Measurements from ENCODE around the gene ZBTB1. TPM values are rescaled to one million over a fixed set of nuclear protein-coding genes. Genes with fewer than 3 reads are reported as not detected.

ZBTB1 gene
- total and polyA plus RNA-seq, 10 donors = 25.4 to 84.2 (median 57.5) TPM

DNA sequence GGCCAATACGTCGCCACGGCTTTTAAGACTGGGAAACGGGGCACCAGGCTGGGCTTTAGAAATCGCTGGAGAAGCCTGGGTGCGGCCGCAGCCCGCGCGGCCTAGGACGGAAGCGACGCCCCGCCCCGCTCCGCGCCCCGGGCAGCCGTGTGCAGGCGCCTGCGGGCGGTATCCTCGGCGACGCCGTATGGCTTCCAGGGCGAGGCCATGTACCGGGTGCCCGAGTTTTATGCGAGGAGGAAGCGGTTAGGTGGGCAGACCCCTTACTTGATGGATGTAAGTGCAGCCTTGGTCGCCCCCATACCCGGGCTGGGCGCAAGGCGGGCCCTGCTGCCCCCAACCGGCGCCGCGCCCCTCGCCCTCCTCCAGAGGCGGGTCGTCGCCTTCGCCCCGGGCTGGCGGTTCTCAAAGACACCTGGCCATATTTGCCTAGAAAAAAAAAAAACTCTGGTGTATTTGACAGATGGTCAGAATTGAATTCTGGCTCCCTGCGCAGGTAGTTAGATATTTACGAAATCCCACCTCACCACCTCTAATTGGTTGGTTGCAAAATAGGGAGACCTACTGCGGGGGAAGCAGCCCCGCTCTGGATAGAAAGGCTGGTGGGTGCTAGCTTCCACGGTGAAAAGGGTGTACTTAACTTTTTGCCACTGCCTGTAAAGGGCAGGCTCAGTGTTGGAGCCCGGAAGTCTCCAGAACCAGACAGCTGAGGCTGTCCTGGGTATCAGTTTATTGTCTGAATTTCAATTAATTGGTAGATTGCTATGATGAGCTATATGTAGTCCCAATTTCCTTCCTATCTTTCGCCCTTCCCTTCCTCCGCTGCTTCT lies 45.4 kb downstream of the ZBTB1 start, which contains the start of gene PPP1R36:
PPP1R36 (plus strand) TSS at position 171 of the 830 bp plus-strand sequence; CDS start at position 208, 37 bp downstream.
- DNase-seq = peak; percentile 87
- Histone ChIP-seq H3K9me3 (no peaks in the 10 kb centered on the region), H3K4me3 (peak within 1 kb of the TSS; percentile 27 to 66 (median 32)), H3K27me3 (replicated peaks in 1 of 7) (peaks cover 0 to 39% (median 11%) of the 10 kb centered on the region in 7 donors), H3K27ac (no peak within 1 kb of the TSS), H3K4me1 (peaks cover 10 to 19% (median 17%) of the 10 kb centered on the region in 6 donors), H3K36me3 (no peaks in the 10 kb centered on the region)
- intact Hi-C loops (cut with DNase I; ENCODE audit: low total_unique reads) = loop anchor here (10.0 kb wide), 1 partner anchor 75 kb away; no protein-coding TSS in a partner anchor
- TF ChIP-seq POLR2AphosphoS5 (IDR thresholded peaks at IDR 0.05) (peak; percentile 33 to 62 (median 49)), POLR2A (IDR thresholded peaks at IDR 0.05) (no peak)
- TF ChIP-seq, protein P1, sequence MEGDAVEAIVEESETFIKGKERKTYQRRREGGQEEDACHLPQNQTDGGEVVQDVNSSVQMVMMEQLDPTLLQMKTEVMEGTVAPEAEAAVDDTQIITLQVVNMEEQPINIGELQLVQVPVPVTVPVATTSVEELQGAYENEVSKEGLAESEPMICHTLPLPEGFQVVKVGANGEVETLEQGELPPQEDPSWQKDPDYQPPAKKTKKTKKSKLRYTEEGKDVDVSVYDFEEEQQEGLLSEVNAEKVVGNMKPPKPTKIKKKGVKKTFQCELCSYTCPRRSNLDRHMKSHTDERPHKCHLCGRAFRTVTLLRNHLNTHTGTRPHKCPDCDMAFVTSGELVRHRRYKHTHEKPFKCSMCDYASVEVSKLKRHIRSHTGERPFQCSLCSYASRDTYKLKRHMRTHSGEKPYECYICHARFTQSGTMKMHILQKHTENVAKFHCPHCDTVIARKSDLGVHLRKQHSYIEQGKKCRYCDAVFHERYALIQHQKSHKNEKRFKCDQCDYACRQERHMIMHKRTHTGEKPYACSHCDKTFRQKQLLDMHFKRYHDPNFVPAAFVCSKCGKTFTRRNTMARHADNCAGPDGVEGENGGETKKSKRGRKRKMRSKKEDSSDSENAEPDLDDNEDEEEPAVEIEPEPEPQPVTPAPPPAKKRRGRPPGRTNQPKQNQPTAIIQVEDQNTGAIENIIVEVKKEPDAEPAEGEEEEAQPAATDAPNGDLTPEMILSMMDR (IDR thresholded peaks at IDR 0.05 in 8 of 11, conservative IDR thresholded peaks at IDR 0.05 in 3 of 11) = peak in 1 of 11 experiments; percentile 12
- 5 to 8% (median 6%) methylated on average over 38 to 54 of the region's 54 CpGs for WGBS, 5 donors

DNA sequence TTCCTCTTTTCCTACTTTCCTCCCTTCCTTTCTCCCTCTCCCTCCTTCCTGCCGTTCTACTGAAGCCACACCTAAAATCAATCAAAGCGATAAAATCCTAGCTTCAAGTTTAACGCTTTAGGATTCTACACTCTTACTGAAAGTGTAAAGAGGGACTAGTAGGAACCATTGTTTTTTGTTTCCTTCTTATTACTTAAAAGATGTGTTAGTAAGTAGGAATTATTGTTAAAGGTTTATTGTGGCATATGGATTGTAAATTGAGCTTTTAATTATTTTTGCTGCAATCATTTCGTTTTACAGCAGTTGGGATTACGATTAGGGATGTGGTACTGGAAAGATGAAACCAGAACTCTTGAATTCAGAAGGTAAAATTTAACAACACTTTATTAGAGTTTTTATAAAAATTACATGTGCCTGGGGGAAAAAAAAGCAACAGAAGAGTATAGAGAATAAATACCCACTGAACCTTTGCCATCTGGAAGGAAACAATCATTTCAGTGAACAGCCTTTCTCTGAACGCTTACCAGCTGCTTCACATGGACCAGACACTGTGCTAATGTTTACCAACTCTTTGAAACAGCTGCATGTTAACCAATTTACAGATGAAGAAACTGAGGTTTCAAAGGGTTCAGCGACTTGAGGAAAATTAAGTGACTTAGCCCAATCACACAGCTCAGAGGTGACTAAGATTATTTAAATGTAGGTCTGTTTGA lies 46.2 kb downstream of the ZBTB1 start:
- WGBS, 5 donors = 56 to 69% (median 57%) methylated on average over 7 of the region's 7 CpGs
- no peaks in the 10 kb centered on the region for H3K9me3 ChIP-seq
- TF ChIP-seq POLR2A (IDR thresholded peaks at IDR 0.05) = no peak
- no peak for TF ChIP-seq POLR2AphosphoS5 (IDR thresholded peaks at IDR 0.05)
- TF ChIP-seq, protein P1 (IDR thresholded peaks at IDR 0.05 in 8 of 11, conservative IDR thresholded peaks at IDR 0.05 in 3 of 11) = no peak
- H3K4me1 ChIP-seq = peaks cover 10 to 19% (median 17%) of the 10 kb centered on the region in 6 donors
- intact Hi-C loops (cut with DNase I; ENCODE audit: low total_unique reads) = no loop called here
- peaks cover 0 to 39% (median 11%) of the 10 kb centered on the region in 7 donors for H3K27me3 ChIP-seq (replicated peaks in 1 of 7)
- DNase-seq = no peak
- no peak overlapping the region for H3K27ac ChIP-seq
- H3K36me3 ChIP-seq = no peaks in the 10 kb centered on the region
- no peak overlapping the region for H3K4me3 ChIP-seq

DNA sequence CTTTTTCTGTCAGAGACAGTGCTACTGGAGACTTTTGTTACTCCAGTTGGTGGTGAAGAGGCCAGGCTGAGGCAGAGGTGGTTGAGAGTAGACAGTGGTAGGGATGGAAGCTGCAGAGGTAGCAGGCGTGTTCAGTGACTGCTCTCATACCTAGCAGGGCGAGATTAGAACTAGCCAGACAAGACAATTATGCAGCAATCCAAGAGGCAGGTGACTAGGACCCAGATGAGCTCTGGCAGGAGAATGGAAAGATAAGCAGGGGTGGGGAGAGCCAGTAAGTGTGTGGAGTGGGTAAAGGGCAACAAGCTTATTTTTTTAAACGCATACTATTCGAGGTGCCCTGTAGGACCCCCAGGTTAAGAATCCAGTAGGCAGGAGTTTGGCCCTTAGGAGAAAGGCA lies 50.0 kb downstream of the ZBTB1 start:
- no peaks in the 10 kb centered on the region for H3K36me3 ChIP-seq
- intact Hi-C loops (cut with DNase I; ENCODE audit: low total_unique reads) = no loop called here
- H3K27ac ChIP-seq = no peak overlapping the region
- H3K27me3 ChIP-seq (replicated peaks in 1 of 7) = peaks cover 0 to 18% (median 11%) of the 10 kb centered on the region in 7 donors
- no peak for TF ChIP-seq POLR2AphosphoS5 (IDR thresholded peaks at IDR 0.05)
- TF ChIP-seq, protein P1 (IDR thresholded peaks at IDR 0.05 in 8 of 11, conservative IDR thresholded peaks at IDR 0.05 in 3 of 11) = no peak
- TF ChIP-seq POLR2A (IDR thresholded peaks at IDR 0.05) = no peak
- DNase-seq = no peak
- WGBS, 5 donors = 80 to 90% (median 87%) methylated on average over 4 of the region's 4 CpGs
- H3K9me3 ChIP-seq = no peaks in the 10 kb centered on the region
- no peak overlapping the region for H3K4me3 ChIP-seq
- H3K4me1 ChIP-seq = peaks cover 8 to 13% (median 10%) of the 10 kb centered on the region in 6 donors
